GM10266 (cell line): ENCODE data around the gene PODXL2.
"Not testable (repeated sequence)": the region's sequence is repeated elsewhere in the genome, so short reads cannot be mapped to it uniquely, and the experiment has no call there.

Experiments
- DNase-seq: peaks from one replicate; pipeline ENCODE4 v3.0.0; 2012; ENCODE audit errors: extremely low spot score
- CTCF ChIP-seq: IDR thresholded peaks from 2 replicates; pipeline ENCODE4 v1.5.1; 2012; ENCODE audit warnings: mild to moderate bottlenecking, low read depth; ENCODE audit not compliant: control insufficient read depth, insufficient read depth; ENCODE audit errors: missing control alignments

Gene PODXL2

GRCh38 chr3:127652246-127652995 lies 23.4 kb downstream of the PODXL2 start:
- peak; percentile 69 for DNase-seq
- peak; percentile 71 for TF ChIP-seq CTCF

- TF ChIP-seq CTCF: no peak
- no peak for DNase-seq
Measured at GRCh38 chr3:127654374-127654773, 25.4 kb downstream of the PODXL2 start.

GRCh38 chr3:127654993-127655392 lies 26.0 kb downstream of the PODXL2 start:
- not testable (repeated sequence) for DNase-seq

GRCh38 chr3:127655641-127656040 lies 26.7 kb downstream of the PODXL2 start:
- DNase-seq: no peak

GRCh38 chr3:127656906-127657305 lies 27.9 kb downstream of the PODXL2 start:
- no peak for DNase-seq
- no peak for TF ChIP-seq CTCF

More at GRCh38 chr3:127655641-127656040, 26.7 kb downstream of the PODXL2 start:
- TF ChIP-seq CTCF: no peak

GRCh38 chr3:127658234-127658633 lies 29.2 kb downstream of the PODXL2 start:
- no peak for TF ChIP-seq CTCF
- DNase-seq: no peak

GRCh38 chr3:127660621-127661251 lies 31.8 kb downstream of the PODXL2 start:
- no peak for DNase-seq
- TF ChIP-seq CTCF: no peak

GRCh38 chr3:127661600-127661999 lies 32.6 kb downstream of the PODXL2 start:
- DNase-seq: no peak
- TF ChIP-seq CTCF: no peak
